GM12878 (cell line): ENCODE measurements around the gene KCNB1. TPM values are rescaled to one million over a fixed set of nuclear protein-coding genes. Genes with fewer than 3 reads are reported as not detected.

Experiments
- FOXK2 ChIP-seq: fragments of 450-650 bp; IDR thresholded peaks from 2 replicates; pipeline ENCODE4 v1.6.1; 2017; ENCODE audit warnings: mild to moderate bottlenecking, moderate library complexity
- SMARCA5 ChIP-seq: fragments of 450-650 bp; IDR thresholded peaks from 2 replicates; pipeline ENCODE4 v1.6.1; 2017; ENCODE audit warnings: mild to moderate bottlenecking
- ZNF207 ChIP-seq: fragments of 450-650 bp; IDR thresholded peaks from 2 replicates; pipeline ENCODE4 v1.6.1; 2014; ENCODE audit warnings: antibody characterized with exemption, mild to moderate bottlenecking, borderline replicate concordance
- polyA plus RNA-seq, 11 experiments: library from polyadenylated mRNA; depleted of rRNA in 4 of 11; unstranded in 6 of 11; stranded (reverse) in 5 of 11; fragments of >200 nt; fragmentation: Nextera tagmentation in 4 of 11; fragmentation: Illumina TruSeq in 1 of 11; extraction: Ambion mirVana in 4 of 11; extraction: Trizol in 1 of 11; gene quantifications; 1 replicate in 1 of 11; 2 replicates in 10 of 11; pipeline versions ENCODE4 v1.2.1 to v1.2.3, GENCODE V29; 2011 to 2016; ENCODE audit warnings: inconsistent platforms in 2 of 11, missing spikeins in 2 of 11, low read depth in 1 of 11
- total RNA-seq, 4 experiments: library from RNA; depleted of rRNA in 3 of 4; stranded (reverse); fragments of >200 nt in 3 of 4; fragmentation: Illumina TruSeq in 1 of 4; extraction: Trizol in 1 of 4; gene quantifications; 2 replicates each; pipeline versions ENCODE4 v1.2.1 to v1.2.3, GENCODE V29; 2013 to 2021
- TF ChIP-seq, protein P1 (sequence below): fragments of 450-650 bp; IDR thresholded peaks from 2 replicates; pipeline ENCODE4 v1.6.1; 2016; ENCODE audit warnings: mild to moderate bottlenecking
- TF ChIP-seq, protein P2 (sequence below): IDR thresholded peaks from 2 replicates; pipeline ENCODE4 v1.6.1; 2011; ENCODE audit warnings: borderline replicate concordance, low read depth, mild to moderate bottlenecking, moderate library complexity, low read length; ENCODE audit not compliant: insufficient read depth, poor library complexity, severe bottlenecking
- TF ChIP-seq, protein P3 (sequence below): fragments of 450-650 bp; formaldehyde crosslinking; IDR thresholded peaks from 2 replicates; pipeline ENCODE4 v1.4.0; 2020; ENCODE audit warnings: mild to moderate bottlenecking, moderate library complexity

Gene KCNB1
- total and polyA plus RNA-seq, 10 of the 15 experiments (the other 5 are each of a cell fraction or from before 2014, with no cell fraction given): 0.02 to 0.08 (median 0.03) TPM; not detected in 7

DNA sequence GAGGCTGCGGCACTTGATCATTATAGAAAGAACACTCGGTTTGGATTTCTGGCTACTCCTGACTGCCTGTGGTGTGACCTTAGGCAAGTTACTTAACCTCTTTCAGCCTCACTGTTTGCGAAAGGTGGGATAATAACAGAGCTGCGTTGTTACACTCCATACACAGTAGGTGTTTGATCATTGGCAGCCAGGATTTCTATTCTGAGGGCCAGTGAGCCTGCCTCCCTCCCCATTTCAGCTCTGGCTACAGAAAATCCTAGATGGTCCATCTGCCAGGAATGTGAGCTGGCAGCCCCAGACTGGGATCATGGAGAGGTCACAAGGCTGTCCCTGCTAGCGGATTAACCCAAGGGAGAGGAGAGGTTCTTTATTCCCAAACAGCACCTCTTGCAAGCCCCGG lies 2.7 kb downstream of the KCNB1 start (continued):
- TF ChIP-seq, protein P1, sequence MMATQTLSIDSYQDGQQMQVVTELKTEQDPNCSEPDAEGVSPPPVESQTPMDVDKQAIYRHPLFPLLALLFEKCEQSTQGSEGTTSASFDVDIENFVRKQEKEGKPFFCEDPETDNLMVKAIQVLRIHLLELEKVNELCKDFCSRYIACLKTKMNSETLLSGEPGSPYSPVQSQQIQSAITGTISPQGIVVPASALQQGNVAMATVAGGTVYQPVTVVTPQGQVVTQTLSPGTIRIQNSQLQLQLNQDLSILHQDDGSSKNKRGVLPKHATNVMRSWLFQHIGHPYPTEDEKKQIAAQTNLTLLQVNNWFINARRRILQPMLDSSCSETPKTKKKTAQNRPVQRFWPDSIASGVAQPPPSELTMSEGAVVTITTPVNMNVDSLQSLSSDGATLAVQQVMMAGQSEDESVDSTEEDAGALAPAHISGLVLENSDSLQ: no peak
- TF ChIP-seq, protein P2, sequence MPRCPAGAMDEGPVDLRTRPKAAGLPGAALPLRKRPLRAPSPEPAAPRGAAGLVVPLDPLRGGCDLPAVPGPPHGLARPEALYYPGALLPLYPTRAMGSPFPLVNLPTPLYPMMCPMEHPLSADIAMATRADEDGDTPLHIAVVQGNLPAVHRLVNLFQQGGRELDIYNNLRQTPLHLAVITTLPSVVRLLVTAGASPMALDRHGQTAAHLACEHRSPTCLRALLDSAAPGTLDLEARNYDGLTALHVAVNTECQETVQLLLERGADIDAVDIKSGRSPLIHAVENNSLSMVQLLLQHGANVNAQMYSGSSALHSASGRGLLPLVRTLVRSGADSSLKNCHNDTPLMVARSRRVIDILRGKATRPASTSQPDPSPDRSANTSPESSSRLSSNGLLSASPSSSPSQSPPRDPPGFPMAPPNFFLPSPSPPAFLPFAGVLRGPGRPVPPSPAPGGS: no peak
- TF ChIP-seq SMARCA5 (no peak), ZNF207 (no peak), FOXK2 (no peak)
- TF ChIP-seq, protein P3, sequence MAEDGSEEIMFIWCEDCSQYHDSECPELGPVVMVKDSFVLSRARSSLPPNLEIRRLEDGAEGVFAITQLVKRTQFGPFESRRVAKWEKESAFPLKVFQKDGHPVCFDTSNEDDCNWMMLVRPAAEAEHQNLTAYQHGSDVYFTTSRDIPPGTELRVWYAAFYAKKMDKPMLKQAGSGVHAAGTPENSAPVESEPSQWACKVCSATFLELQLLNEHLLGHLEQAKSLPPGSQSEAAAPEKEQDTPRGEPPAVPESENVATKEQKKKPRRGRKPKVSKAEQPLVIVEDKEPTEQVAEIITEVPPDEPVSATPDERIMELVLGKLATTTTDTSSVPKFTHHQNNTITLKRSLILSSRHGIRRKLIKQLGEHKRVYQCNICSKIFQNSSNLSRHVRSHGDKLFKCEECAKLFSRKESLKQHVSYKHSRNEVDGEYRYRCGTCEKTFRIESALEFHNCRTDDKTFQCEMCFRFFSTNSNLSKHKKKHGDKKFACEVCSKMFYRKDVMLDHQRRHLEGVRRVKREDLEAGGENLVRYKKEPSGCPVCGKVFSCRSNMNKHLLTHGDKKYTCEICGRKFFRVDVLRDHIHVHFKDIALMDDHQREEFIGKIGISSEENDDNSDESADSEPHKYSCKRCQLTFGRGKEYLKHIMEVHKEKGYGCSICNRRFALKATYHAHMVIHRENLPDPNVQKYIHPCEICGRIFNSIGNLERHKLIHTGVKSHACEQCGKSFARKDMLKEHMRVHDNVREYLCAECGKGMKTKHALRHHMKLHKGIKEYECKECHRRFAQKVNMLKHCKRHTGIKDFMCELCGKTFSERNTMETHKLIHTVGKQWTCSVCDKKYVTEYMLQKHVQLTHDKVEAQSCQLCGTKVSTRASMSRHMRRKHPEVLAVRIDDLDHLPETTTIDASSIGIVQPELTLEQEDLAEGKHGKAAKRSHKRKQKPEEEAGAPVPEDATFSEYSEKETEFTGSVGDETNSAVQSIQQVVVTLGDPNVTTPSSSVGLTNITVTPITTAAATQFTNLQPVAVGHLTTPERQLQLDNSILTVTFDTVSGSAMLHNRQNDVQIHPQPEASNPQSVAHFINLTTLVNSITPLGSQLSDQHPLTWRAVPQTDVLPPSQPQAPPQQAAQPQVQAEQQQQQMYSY (CRISPR knock-in tag): no peak
